ENCODE data around the gene ATG2A.
A peak's percentile ranks its signal among the peaks of the same experiment; 100 is the strongest.

ATG2A gene

GRCh38 chr11:64924910-64925284 lies 7.9 kb upstream of the ATG2A start:
- DNase-seq (ENCODE audit: low spot score) = peak; percentile 7

GRCh38 chr11:64923944-64924909 lies 7.2 kb upstream of the ATG2A start, which contains the start of gene PPP2R5B:
PPP2R5B (plus strand) TSS chr11:64924689; CDS start chr11:64925735, 1,046 bp downstream.
- peak; percentile 92 for DNase-seq (ENCODE audit: low spot score)

GRCh38 chr11:64923151-64923661 lies 6.2 kb upstream of the ATG2A start:
- DNase-seq (ENCODE audit: low spot score) = no peak

GRCh38 chr11:64921384-64921783 lies 4.4 kb upstream of the ATG2A start:
- DNase-seq (ENCODE audit: low spot score) = no peak

GRCh38 chr11:64920124-64920523 lies 3.1 kb upstream of the ATG2A start:
- DNase-seq (ENCODE audit: low spot score) = no peak

GRCh38 chr11:64919627-64920026 lies 2.6 kb upstream of the ATG2A start:
- DNase-seq (ENCODE audit: low spot score) = no peak

GRCh38 chr11:64918017-64918416 lies 1.0 kb upstream of the ATG2A start:
- DNase-seq (ENCODE audit: low spot score) = peak; percentile 22

GRCh38 chr11:64917663-64917995 lies 620 bp upstream of the ATG2A start:
- DNase-seq (ENCODE audit: low spot score) = no peak

GRCh38 chr11:64916040-64916774 lies 802 bp downstream of the ATG2A start:
- DNase-seq (ENCODE audit: low spot score) = peak; percentile 12

GRCh38 chr11:64915376-64915887 lies 1.6 kb downstream of the ATG2A start:
- no peak for DNase-seq (ENCODE audit: low spot score)

GRCh38 chr11:64914123-64914522 lies 2.9 kb downstream of the ATG2A start:
- DNase-seq (ENCODE audit: low spot score) = no peak

GRCh38 chr11:64913171-64913727 lies 3.8 kb downstream of the ATG2A start:
- no peak for DNase-seq (ENCODE audit: low spot score)

- no peak for DNase-seq (ENCODE audit: low spot score)
These were observed 5.3 kb downstream of the ATG2A start for GRCh38 chr11:64911689-64912088.

- DNase-seq (ENCODE audit: low spot score) = no peak
These were observed 5.9 kb downstream of the ATG2A start for GRCh38 chr11:64911142-64911541.

- DNase-seq (ENCODE audit: low spot score) = no peak
These were observed 6.4 kb downstream of the ATG2A start for GRCh38 chr11:64910451-64911093.

GRCh38 chr11:64909653-64910343 lies 7.2 kb downstream of the ATG2A start:
- no peak for DNase-seq (ENCODE audit: low spot score)

GRCh38 chr11:64908766-64909165 lies 8.2 kb downstream of the ATG2A start:
- no peak for DNase-seq (ENCODE audit: low spot score)

- no peak for DNase-seq (ENCODE audit: low spot score)
These were observed 10.7 kb downstream of the ATG2A start for GRCh38 chr11:64906314-64906635.

- no peak for DNase-seq (ENCODE audit: low spot score)
These were observed 11.3 kb downstream of the ATG2A start for GRCh38 chr11:64905516-64906313.

- DNase-seq (ENCODE audit: low spot score) = no peak
These were observed 13.6 kb downstream of the ATG2A start for GRCh38 chr11:64903291-64903833.
